Vagina (tissue), 2 donors: ENCODE measurements around the gene DLG2. TPM values are rescaled to one million over a fixed set of nuclear protein-coding genes. Genes with fewer than 3 reads are reported as not detected.

Experiments
- DNase-seq, 2 donors: peaks; one replicate each; pipeline ENCODE4 v3.0.0-alpha.2; 2017; ENCODE audit errors: extremely low spot score in 2 of 2
- H3K27ac ChIP-seq: fragments of 200-600 bp; sonication (generic); one replicate; pipeline ENCODE4 v1.5.1; 2019
- H3K27me3 ChIP-seq: fragments of 200-600 bp; sonication (generic); one replicate; pipeline ENCODE4 v1.5.1; 2019
- H3K36me3 ChIP-seq, 2 donors: fragments of 200-600 bp; sonication (generic); one replicate each; pipeline ENCODE4 v1.5.1; 2017 to 2019
- H3K4me1 ChIP-seq: fragments of 200-600 bp; sonication (generic); one replicate; pipeline ENCODE4 v1.5.1; 2019
- H3K4me3 ChIP-seq, 2 donors: fragments of 200-600 bp; sonication (generic); 1 replicate in 1 of 2; 2 replicates in 1 of 2; pipeline ENCODE4 v1.5.1; 2016 to 2019
- H3K9me3 ChIP-seq: fragments of 200-600 bp; sonication (generic); one replicate; pipeline ENCODE4 v1.5.1; 2019
- CTCF ChIP-seq, 3 experiments: fragments of 450-650 bp in 2 of 3; fragments of 200-600 bp in 1 of 3; sonication (generic) in 1 of 3; IDR thresholded peaks; one replicate each; pipeline ENCODE4 v1.5.1; 2017 to 2019; ENCODE audit warnings: antibody characterized with exemption in 3 of 3, mild to moderate bottlenecking in 2 of 3, moderate library complexity in 2 of 3
- POLR2A ChIP-seq, 2 donors: fragments of 450-650 bp; IDR thresholded peaks; one replicate each; pipeline ENCODE4 v1.6.1; 2017; ENCODE audit warnings: antibody characterized with exemption in 2 of 2, mild to moderate bottlenecking in 2 of 2, moderate library complexity in 2 of 2
- POLR2AphosphoS5 ChIP-seq, 2 donors: sonication (generic); formaldehyde crosslinking; IDR thresholded peaks; one replicate each; pipeline ENCODE4 v1.9.0; 2017; ENCODE audit warnings: antibody characterized with exemption in 2 of 2, mild to moderate bottlenecking in 2 of 2, low read depth in 1 of 2; ENCODE audit not compliant: insufficient read depth in 1 of 2
- intact Hi-C: fragments of 100-400 bp; cut with DNase I; formaldehyde crosslinking; loops from one replicate; pipeline ENCODE4 v1.15.1; 2023
- total RNA-seq: library from RNA; depleted of rRNA; stranded (reverse); fragments of >200 nt; gene quantifications from one replicate; pipeline ENCODE4 v1.2.3, GENCODE V29; 2016

DLG2 gene
- total RNA-seq, 1 donor from 2014 or later, result 10.1 TPM

- TF ChIP-seq POLR2A (IDR thresholded peaks at IDR 0.05) (no peak), CTCF (IDR thresholded peaks at IDR 0.05) (no peak), POLR2AphosphoS5 (IDR thresholded peaks at IDR 0.05; ENCODE audit: insufficient read depth in 1 of 2, low read depth in 1 of 2) (no peak)
- intact Hi-C loops, result no loop called here
Observed at GRCh38 chr11:83693306-83693992, 1933.7 kb downstream of the DLG2 start.

GRCh38 chr11:83692675-83693074 lies 1934.5 kb downstream of the DLG2 start:
- intact Hi-C loops, result no loop called here
- Histone ChIP-seq H3K4me1 (peaks cover 27% of the 10 kb centered on the region), H3K4me3 (no peak overlapping the region), H3K9me3 (no peaks in the 10 kb centered on the region), H3K27ac (no peak overlapping the region), H3K27me3 (no peaks in the 10 kb centered on the region), H3K36me3 (no peaks in the 10 kb centered on the region)
- TF ChIP-seq POLR2AphosphoS5 (IDR thresholded peaks at IDR 0.05; ENCODE audit: insufficient read depth in 1 of 2, low read depth in 1 of 2), result no peak
- no peak for TF ChIP-seq CTCF (IDR thresholded peaks at IDR 0.05)
- no peak for TF ChIP-seq POLR2A (IDR thresholded peaks at IDR 0.05)
- no peak for DNase-seq

More at GRCh38 chr11:83693306-83693992, 1933.7 kb downstream of the DLG2 start:
- Histone ChIP-seq H3K4me3 (no peak overlapping the region), H3K27me3 (no peaks in the 10 kb centered on the region), H3K36me3 (no peaks in the 10 kb centered on the region), H3K4me1 (peaks cover 27% of the 10 kb centered on the region), H3K9me3 (no peaks in the 10 kb centered on the region), H3K27ac (no peak overlapping the region)
- DNase-seq, result no peak

- H3K4me1 ChIP-seq, result peaks cover 27% of the 10 kb centered on the region
- TF ChIP-seq POLR2AphosphoS5 (IDR thresholded peaks at IDR 0.05; ENCODE audit: insufficient read depth in 1 of 2, low read depth in 1 of 2) (no peak), CTCF (IDR thresholded peaks at IDR 0.05) (no peak), POLR2A (IDR thresholded peaks at IDR 0.05) (no peak)
- H3K27me3 ChIP-seq, result no peaks in the 10 kb centered on the region
- no peak for DNase-seq
- intact Hi-C loops, result no loop called here
- no peak overlapping the region for H3K27ac ChIP-seq
- H3K9me3 ChIP-seq, result no peaks in the 10 kb centered on the region
- no peaks in the 10 kb centered on the region for H3K36me3 ChIP-seq
- H3K4me3 ChIP-seq, result no peak overlapping the region
Observed at GRCh38 chr11:83691451-83691950, 1935.6 kb downstream of the DLG2 start.

GRCh38 chr11:83689144-83689780 lies 1937.9 kb downstream of the DLG2 start:
- Histone ChIP-seq H3K4me1 (peaks cover 27% of the 10 kb centered on the region), H3K9me3 (no peaks in the 10 kb centered on the region), H3K4me3 (no peak overlapping the region), H3K27ac (no peak overlapping the region), H3K27me3 (no peaks in the 10 kb centered on the region), H3K36me3 (no peaks in the 10 kb centered on the region)
- intact Hi-C loops, result no loop called here
- DNase-seq, result no peak
- TF ChIP-seq CTCF (IDR thresholded peaks at IDR 0.05) (no peak), POLR2A (IDR thresholded peaks at IDR 0.05) (no peak), POLR2AphosphoS5 (IDR thresholded peaks at IDR 0.05; ENCODE audit: insufficient read depth in 1 of 2, low read depth in 1 of 2) (no peak)

GRCh38 chr11:83687787-83688186 lies 1939.4 kb downstream of the DLG2 start:
- intact Hi-C loops, result no loop called here
- H3K27ac ChIP-seq, result no peak overlapping the region
- H3K4me3 ChIP-seq, result no peak overlapping the region
- H3K36me3 ChIP-seq, result no peaks in the 10 kb centered on the region
- H3K9me3 ChIP-seq, result no peaks in the 10 kb centered on the region
- TF ChIP-seq POLR2AphosphoS5 (IDR thresholded peaks at IDR 0.05; ENCODE audit: insufficient read depth in 1 of 2, low read depth in 1 of 2) (no peak), CTCF (IDR thresholded peaks at IDR 0.05) (no peak), POLR2A (IDR thresholded peaks at IDR 0.05) (no peak)
- no peak for DNase-seq
- H3K4me1 ChIP-seq, result peaks cover 19% of the 10 kb centered on the region
- H3K27me3 ChIP-seq, result no peaks in the 10 kb centered on the region
